HG02610 (cell line): ENCODE measurements around the gene TMEM213.

Experiments used
- ATAC-seq: cut with Tn5 transposase; IDR thresholded peaks from one replicate; pipeline ENCODE4 v1.9.1; 2021; ENCODE audit warnings: mild to moderate bottlenecking, moderate library complexity; ENCODE audit not compliant: unreplicated experiment

The TMEM213 gene

DNA sequence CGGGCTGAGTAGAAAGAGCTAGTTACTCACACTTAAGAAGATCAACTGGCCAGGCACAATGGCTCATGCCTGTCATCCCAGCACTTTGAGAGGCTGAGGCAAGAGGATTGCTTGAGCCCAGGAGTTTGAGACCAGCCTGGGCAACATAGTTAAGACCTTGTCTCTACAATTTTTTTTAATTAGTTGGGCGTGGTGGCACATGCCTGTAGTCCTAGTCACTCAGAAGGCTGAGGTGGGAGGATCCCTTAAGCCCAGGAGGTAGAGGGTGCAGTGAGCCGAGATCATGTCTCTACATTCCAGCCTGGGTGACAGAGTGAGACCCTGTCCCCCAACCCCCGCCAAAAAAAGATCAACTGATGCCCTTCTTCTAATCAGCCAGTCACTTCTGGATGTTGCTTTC lies 74.8 kb downstream of the TMEM213 start:
- ATAC-seq, result no peak

DNA sequence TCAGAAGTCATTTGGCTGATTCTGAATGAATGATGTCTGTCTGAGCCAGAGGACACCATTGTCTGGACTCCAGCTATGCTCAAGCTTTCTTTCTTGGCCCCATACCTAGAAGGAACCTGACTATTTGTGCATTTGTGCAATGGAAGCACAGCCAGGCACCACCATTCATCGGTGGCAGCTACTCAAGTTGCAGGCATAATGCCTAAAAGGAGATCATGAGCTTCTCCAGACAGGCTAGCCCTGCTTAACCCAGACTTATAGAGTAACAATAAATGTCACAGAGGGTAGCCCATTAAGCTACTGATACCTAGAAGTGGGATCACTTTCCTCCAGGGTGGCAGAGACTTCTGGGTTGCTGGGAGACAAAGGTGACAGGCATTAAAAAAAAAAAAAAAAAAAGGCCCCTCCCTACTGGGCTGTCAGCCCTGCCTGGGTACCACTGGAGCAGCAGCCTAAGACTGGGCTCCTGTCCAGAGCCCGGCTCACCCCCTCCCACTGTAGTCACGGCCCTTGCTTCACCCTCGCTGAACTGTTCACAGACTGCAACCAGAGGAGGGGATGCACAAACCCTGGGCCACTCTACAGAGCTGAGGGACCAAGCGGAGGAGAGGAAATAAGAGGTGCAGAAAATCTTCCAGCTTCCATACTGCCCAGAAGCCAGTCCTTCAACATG lies 75.6 kb downstream of the TMEM213 start:
- no peak for ATAC-seq

DNA sequence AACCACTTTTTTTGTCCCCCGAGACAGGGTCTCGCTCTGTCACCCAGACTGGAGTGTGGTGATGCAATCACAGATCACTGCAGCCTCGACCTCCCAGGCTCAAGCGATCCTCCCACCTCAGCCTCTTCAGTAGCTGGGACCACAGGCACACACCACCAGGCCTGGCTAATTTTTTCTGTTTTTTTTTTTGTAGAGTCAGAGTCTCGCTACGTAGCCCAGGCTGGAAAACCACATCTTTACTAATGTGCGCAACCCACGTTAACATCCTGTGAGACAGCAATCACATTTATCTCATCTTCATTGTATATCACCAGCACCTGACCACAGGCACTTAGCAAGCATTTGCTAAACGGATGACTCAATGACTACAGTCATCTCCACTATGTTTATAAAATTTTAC lies 78.0 kb downstream of the TMEM213 start:
- no peak for ATAC-seq

DNA sequence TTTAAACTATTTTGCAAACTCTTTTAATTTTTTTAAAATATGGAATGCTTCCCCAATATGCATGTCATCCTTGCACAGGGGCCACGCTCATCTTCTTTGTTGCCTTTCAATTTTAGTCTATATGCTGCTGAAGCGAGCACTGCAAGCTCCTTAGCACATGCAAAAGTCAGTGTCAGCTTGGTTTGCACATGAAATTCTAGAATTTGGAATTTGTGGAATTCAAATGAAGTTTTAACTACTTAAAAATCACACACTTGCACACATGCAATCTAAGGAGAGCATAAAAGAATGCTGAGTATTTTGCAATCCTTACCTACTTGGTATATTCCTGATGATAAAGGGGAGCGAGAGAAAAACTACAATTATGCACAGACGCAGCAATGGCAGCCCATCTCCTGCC lies 78.5 kb downstream of the TMEM213 start:
- no peak for ATAC-seq

DNA sequence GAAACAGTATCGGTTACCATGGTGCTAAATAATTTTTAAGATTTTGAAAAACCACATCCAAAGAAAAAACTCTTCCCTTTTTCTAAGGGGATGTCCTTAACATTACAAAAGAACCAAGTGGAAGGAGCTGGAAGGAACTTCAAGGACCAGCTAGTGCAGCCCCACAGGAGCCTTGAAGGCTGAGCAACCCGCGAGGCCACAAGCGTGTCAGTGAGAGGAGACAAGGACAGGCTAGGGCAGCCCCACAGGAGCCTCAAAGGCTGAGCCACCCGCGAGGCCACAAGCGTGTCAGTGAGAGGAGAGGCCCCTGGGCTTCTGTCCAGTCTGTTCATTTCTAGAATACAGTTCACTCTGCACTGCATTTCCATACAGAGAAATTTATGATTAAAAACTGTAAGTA lies 80.3 kb downstream of the TMEM213 start:
- no peak for ATAC-seq

DNA sequence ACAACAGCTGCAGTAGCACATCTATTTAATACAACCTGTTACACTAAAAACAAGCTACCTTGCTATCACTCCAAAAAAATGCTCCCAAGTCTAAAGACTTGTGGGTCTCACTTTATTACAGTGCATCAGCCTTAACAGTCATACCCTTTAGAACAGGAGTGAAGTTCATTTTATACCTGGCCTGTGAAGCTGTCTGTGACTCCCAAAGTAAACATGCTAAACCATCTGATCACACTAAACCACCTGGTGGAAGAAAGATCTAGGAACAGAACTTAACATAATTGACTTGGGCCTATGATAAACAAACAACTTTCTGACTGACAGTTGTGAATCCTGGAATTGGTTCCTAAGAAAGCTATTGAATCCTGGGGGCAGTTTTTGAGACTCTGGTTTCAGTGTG lies 81.1 kb downstream of the TMEM213 start:
- ATAC-seq, result no peak

DNA sequence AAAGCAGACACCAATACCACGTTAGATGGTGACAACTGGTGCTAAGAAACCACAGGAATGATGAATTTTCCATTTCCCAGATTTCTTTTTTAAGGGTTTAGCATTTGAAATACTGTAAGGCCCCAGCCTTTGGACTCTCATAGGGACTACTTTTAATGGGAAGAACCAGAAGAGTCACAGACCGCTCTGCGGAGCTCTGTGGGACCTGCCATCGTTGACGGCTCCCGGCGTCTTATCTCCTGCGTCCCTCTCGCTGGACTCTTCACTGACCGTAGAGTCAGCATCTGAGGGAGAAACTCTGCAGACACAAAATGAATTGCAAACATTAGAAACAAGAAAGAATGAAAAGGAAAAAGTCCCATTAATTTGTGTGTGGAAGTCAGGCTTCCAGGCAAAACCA lies 81.6 kb downstream of the TMEM213 start:
- ATAC-seq, result no peak

DNA sequence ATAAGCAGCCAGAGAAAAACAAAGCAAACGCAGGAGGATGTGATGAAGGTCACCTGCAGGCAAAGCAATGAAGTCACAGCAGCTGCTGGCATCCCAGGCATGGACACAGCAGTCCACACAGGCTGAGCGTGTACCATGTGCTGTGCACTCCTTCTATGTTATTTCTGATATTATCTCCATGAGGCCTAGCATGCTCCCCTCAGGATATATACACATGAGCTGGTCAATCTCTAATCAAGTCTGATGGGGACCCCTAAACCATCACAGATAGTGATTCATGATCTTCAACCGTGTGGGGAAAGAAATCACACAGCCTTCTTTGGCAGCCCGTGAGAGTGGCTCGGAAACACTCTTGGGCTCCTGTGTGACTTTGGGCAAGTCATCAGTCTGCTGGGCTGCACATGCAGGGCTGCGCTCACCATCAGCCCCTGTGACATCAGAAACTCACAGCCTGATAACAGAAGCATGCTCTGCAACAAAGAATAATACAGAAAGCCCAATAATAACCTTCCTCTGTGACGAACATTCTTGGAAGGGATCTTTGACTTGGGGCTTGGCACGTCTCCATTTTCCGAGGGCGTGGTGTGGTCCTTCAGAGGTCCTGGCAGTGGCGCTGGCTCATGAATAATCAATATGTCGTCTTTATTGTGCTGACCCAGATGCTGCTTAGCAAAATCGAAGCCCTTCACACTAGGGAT lies 83.2 kb downstream of the TMEM213 start:
- no peak for ATAC-seq

DNA sequence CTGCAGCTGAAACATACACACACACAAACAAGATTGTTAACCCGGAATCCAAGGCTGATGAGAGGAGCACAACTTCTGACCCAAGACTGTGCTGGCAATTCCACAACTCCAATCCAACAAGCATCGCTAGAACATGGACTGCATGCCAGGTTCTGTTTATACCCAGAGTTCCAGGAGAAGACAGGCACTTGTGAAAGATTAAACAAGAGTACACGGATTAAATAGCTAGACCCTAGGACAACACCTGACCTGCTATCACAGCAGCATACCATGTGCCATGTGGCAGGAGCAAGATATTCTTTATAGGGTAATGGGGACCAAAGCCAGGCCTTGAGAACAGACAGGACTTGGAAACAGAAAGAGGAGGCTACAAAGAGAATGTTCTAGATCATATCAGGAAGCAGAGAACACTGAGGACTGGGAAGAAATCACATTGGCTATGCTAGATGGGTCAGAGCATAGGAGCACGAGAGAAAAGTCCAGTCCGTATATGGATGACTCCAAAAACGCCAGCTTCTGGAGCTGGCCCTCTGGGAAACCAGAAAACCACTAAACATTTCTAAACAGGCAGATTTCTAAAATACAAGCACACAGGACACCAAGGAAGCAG lies 83.9 kb downstream of the TMEM213 start:
- no peak for ATAC-seq

DNA sequence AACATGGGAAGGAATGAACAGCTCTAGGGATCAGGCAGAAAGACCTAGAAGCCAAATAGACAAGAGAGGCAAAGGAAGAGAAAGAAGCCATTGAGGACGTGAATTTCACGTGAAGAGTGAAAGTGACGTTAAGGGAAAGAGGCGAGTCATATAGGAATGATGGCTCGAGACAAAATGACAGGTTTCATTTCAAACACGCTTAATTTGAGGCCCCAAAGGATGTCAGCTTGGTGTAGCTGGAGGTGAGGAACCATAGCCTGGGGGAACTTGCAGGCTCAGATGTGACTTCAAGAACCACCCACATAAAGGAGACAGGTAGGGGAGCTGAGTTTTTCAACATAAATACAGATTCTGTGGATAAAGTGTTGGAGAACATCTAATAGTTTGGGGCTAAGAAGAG lies 84.5 kb downstream of the TMEM213 start:
- no peak for ATAC-seq

DNA sequence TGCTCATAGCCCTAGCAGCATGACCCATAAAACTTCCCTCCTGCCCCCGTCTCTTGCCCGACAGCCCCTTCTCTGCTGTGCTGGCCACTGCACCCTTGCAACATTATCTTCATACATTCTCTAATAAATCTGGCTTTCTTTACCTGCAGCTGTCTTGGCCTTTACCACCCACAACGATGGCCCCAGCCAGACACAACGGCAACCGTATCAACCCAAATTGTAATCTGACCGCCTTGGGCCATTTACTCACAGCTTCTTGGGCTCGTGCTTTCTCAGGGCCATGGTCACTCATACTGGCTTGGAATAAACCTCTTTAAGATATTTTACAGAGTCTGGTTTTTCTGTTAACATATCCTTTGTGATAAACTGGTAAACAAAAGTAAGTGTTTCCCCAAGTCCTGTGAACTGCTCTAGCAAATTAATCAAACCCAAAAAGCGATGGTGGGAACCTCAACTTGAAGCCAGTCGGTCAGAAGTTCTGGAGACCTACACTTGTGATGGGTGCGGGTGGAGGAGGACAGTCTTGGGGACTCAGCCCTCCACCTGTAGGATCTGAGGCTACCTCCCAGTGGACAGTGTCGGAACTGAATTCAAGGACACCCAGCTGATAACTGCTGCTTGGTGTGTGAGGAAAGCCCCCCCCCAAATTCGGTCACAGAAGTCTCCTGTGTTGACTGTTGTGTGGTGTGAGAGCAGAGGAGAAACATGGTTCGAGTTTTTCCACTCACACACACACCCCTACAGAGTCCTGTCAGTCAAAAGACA lies 87.8 kb downstream of the TMEM213 start:
- no peak for ATAC-seq

DNA sequence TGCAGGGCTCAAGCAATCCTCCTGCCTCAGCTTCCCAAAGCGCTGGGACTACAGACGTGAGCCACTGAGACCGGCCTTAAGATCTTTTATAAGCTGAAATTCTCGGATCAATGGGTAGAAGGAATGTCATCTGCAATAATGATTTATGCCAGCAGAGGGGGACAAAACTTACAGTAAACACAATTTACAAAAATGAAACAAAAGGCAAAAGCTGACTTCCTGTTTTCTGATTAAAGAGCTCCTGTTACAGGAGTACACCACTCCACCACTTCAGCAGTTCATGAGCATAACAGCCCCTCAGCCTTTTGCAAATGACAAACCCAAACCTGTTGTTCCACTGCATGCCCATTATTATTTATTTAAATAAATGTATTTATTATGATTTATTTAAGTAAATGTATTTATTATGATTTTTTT lies 88.7 kb downstream of the TMEM213 start:
- ATAC-seq, result peak; percentile 69

DNA sequence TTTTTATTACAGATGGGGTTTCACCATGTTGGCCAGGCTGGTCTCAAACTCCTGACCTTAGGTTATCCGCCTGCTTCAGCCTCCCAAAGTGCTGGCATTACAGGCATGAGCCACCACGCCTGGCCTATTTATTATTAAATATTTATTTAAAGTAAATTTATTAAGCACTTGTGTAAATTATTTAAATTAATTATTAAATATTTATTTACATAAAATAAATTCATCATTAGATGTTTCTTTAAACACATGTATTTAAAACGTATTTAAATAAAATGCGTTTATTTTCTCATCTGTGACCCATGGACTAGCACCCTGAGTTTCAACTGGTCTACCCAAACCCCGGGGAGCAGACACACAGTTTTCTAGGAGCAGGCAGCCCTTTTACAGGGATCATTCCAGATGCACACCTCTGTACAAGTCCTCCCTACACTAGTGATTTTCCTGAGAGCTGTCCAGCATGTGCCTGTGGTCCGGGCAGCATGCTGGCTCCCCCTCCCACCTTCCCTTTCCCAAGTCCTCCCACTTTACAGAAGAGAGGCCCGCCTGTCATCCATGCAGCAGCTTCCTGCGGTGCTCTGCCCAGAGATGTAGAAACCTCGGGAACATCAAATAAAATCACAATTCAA lies 89.4 kb downstream of the TMEM213 start:
- no peak for ATAC-seq
